HEK293 (cell line): ENCODE data around the gene NEK11.

Experiments
- CTCF ChIA-PET: fragments of 350-600 bp; formaldehyde crosslinking; extraction: SDS; loops from one replicate; lab custom pipeline; 2021; ENCODE audit warnings: antibody characterized with exemption; lab: Yijun Ruan, JAX
- POLR2A ChIA-PET: fragments of 300-600 bp; formaldehyde crosslinking; extraction: SDS; loops from one replicate; lab custom pipeline; 2020; ENCODE audit warnings: antibody characterized with exemption, inconsistent platforms; lab: Yijun Ruan, JAX
- H3K27ac ChIP-seq: fragments of 200-500 bp; sonication (Bioruptor generic); 2 replicates; pipeline ENCODE4 v1.5.1; 2014; ENCODE audit warnings: low read depth, low read length, control low read depth, inconsistent platforms; ENCODE audit errors: extremely low read depth
- H3K36me3 ChIP-seq, 2 experiments: fragments of 200-500 bp in 1 of 2; sonication (Bioruptor generic) in 1 of 2; 1 replicate in 1 of 2; 2 replicates in 1 of 2; pipeline ENCODE4 v1.5.1; 2014 to 2017; ENCODE audit warnings: inconsistent platforms in 2 of 2, low read length in 2 of 2; ENCODE audit not compliant: control insufficient read depth in 2 of 2, insufficient read depth in 1 of 2
- H3K4me1 ChIP-seq: fragments of 200-500 bp; sonication (Bioruptor generic); 2 replicates; pipeline ENCODE4 v1.5.1; 2014; ENCODE audit warnings: mild to moderate bottlenecking, low read length, inconsistent platforms; ENCODE audit not compliant: control insufficient read depth, insufficient read depth
- H3K4me3 ChIP-seq: 2 replicates; pipeline ENCODE4 v1.5.1; 2011; ENCODE audit warnings: low read depth, mild to moderate bottlenecking, control low read depth, low read length, moderate library complexity
- H3K9me3 ChIP-seq: fragments of 200-500 bp; sonication (Bioruptor generic); 2 replicates; pipeline ENCODE4 v1.5.1; 2014; ENCODE audit warnings: low read depth, low read length, inconsistent platforms; ENCODE audit not compliant: control insufficient read depth, insufficient read depth
- ZBTB7A ChIP-seq: fragments of 450-650 bp; formaldehyde crosslinking; IDR thresholded peaks from 2 replicates; pipeline ENCODE4 v1.5.1; 2016; ENCODE audit warnings: low read depth, missing biosample characterization, missing genetic modification characterization
- ZNF146 ChIP-seq: fragments of 450-650 bp; formaldehyde crosslinking; IDR thresholded peaks from 2 replicates; pipeline ENCODE4 v1.5.1; 2016; ENCODE audit warnings: missing biosample characterization, missing genetic modification characterization
- ZNF274 ChIP-seq, 2 experiments: fragments of 200-500 bp in 1 of 2; fragments of 450-650 bp in 1 of 2; sonication (Bioruptor generic) in 1 of 2; formaldehyde crosslinking in 1 of 2; IDR thresholded peaks; 2 replicates each; pipeline versions ENCODE4 v1.5.1 to v1.6.1; 2014 to 2016; ENCODE audit warnings: borderline replicate concordance in 1 of 2, inconsistent platforms in 1 of 2, low read length in 1 of 2, missing biosample characterization in 1 of 2, missing genetic modification characterization in 1 of 2
- ZNF292 ChIP-seq: fragments of 450-650 bp; formaldehyde crosslinking; IDR thresholded peaks from 2 replicates; pipeline ENCODE4 v1.5.1; 2016; ENCODE audit warnings: low read depth, missing biosample characterization, missing genetic modification characterization, borderline replicate concordance
- ZNF544 ChIP-seq: fragments of 450-650 bp; formaldehyde crosslinking; IDR thresholded peaks from 2 replicates; pipeline ENCODE4 v1.5.0; 2017; ENCODE audit warnings: missing biosample characterization, missing genetic modification characterization
- ZNF555 ChIP-seq: fragments of 450-650 bp; formaldehyde crosslinking; conservative IDR thresholded peaks from 2 replicates; pipeline ENCODE4 v1.5.1; 2017; ENCODE audit warnings: missing biosample characterization, mild to moderate bottlenecking, missing genetic modification characterization, inconsistent platforms
- ZNF621 ChIP-seq: fragments of 450-650 bp; formaldehyde crosslinking; IDR thresholded peaks from 2 replicates; pipeline ENCODE4 v1.5.1; 2017; ENCODE audit warnings: missing biosample characterization, missing genetic modification characterization
- ZNF701 ChIP-seq: fragments of 450-650 bp; formaldehyde crosslinking; IDR thresholded peaks from 2 replicates; pipeline ENCODE4 v1.5.1; 2016; ENCODE audit warnings: missing biosample characterization, missing genetic modification characterization
- TF ChIP-seq, protein P1 (sequence below): IDR thresholded peaks from 2 replicates; pipeline ENCODE4 v1.6.1; 2011; ENCODE audit warnings: mild to moderate bottlenecking, low read depth, low read length, borderline replicate concordance
- TF ChIP-seq, protein P2 (sequence below): fragments of 450-650 bp; formaldehyde crosslinking; IDR thresholded peaks from 2 replicates; pipeline ENCODE4 v1.5.1; 2016; ENCODE audit warnings: missing biosample characterization, missing genetic modification characterization, borderline replicate concordance
- TF ChIP-seq, protein P3 (sequence below): fragments of 450-650 bp; formaldehyde crosslinking; IDR thresholded peaks from 2 replicates; pipeline ENCODE4 v1.5.1; 2016; ENCODE audit warnings: missing biosample characterization, missing genetic modification characterization, borderline replicate concordance
- TF ChIP-seq, protein P4 (sequence below): fragments of 450-650 bp; formaldehyde crosslinking; IDR thresholded peaks from 2 replicates; pipeline ENCODE4 v1.5.1; 2017; ENCODE audit warnings: missing biosample characterization, missing genetic modification characterization
- TF ChIP-seq, protein P5 (sequence below): fragments of 450-650 bp; formaldehyde crosslinking; IDR thresholded peaks from 2 replicates; pipeline ENCODE4 v1.5.1; 2016; ENCODE audit warnings: missing biosample characterization, missing genetic modification characterization
- TF ChIP-seq, protein P6 (sequence below): fragments of 450-650 bp; formaldehyde crosslinking; IDR thresholded peaks from 2 replicates; pipeline ENCODE4 v1.5.1; 2016; ENCODE audit warnings: missing biosample characterization, missing genetic modification characterization

Gene NEK11

DNA sequence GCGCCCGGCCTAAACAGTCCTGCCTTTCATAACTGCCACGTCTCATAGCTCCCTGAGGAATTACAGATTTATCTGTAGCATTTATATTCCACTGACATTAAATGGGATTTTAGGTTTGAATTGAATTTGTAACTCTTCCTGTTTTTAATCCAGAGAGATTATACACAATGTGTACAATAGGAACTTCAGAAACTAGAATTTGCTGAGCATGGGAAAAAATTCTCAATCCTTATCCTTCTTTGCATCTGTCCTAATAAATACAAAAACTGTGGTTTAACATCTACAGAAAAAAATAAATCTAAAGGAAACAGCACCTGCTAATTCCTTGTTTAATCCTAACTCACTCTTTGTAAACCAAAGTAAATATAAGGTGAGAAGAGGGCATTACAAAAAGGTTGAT is 2.2 kb downstream of the NEK11 start (continued):
- TF ChIP-seq, protein P1, sequence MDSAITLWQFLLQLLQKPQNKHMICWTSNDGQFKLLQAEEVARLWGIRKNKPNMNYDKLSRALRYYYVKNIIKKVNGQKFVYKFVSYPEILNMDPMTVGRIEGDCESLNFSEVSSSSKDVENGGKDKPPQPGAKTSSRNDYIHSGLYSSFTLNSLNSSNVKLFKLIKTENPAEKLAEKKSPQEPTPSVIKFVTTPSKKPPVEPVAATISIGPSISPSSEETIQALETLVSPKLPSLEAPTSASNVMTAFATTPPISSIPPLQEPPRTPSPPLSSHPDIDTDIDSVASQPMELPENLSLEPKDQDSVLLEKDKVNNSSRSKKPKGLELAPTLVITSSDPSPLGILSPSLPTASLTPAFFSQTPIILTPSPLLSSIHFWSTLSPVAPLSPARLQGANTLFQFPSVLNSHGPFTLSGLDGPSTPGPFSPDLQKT = no peak
- TF ChIP-seq, protein P2, sequence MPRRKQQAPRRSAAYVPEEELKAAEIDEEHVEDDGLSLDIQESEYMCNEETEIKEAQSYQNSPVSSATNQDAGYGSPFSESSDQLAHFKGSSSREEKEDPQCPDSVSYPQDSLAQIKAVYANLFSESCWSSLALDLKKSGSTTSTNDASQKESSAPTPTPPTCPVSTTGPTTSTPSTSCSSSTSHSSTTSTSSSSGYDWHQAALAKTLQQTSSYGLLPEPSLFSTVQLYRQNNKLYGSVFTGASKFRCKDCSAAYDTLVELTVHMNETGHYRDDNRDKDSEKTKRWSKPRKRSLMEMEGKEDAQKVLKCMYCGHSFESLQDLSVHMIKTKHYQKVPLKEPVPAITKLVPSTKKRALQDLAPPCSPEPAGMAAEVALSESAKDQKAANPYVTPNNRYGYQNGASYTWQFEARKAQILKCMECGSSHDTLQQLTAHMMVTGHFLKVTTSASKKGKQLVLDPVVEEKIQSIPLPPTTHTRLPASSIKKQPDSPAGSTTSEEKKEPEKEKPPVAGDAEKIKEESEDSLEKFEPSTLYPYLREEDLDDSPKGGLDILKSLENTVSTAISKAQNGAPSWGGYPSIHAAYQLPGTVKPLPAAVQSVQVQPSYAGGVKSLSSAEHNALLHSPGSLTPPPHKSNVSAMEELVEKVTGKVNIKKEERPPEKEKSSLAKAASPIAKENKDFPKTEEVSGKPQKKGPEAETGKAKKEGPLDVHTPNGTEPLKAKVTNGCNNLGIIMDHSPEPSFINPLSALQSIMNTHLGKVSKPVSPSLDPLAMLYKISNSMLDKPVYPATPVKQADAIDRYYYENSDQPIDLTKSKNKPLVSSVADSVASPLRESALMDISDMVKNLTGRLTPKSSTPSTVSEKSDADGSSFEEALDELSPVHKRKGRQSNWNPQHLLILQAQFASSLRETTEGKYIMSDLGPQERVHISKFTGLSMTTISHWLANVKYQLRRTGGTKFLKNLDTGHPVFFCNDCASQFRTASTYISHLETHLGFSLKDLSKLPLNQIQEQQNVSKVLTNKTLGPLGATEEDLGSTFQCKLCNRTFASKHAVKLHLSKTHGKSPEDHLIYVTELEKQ (tag by site-specific recombination) = no peak
- TF ChIP-seq ZNF621 = no peak
- TF ChIP-seq ZNF555 (tag by site-specific recombination) = no peak
- TF ChIP-seq ZBTB7A = no peak
- TF ChIP-seq, all 188 proteins: peak for 0

DNA sequence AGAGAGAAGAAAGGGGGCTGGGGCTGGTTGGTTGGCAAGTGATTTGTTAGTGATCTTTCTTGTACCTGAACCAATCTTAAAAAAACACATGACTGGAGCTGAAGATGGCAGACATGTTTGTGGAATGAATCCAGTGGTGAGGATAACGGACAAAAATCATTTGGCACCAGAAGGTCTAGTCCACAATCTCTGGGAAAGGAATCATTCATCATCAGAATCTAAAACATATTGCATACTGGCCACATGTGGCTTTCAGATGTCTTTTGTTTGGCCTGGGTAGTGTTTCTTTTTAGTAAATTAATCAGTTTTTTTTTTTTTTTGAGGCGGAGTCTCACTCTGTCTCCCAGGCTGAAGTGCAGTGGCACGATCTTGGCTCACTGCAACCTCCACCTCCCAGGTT is 5.0 kb downstream of the NEK11 start:
- H3K36me3 ChIP-seq = no peaks in the 10 kb centered on the region
- ChIA-PET POLR2A (no interaction called here), CTCF (interaction anchor here (0.6 to 0.7 kb wide), 2 partner anchors 116 to 1193 kb away, joined by 4 read pairs; no protein-coding TSS in a partner anchor)
- no peaks in the 10 kb centered on the region for H3K4me1 ChIP-seq
- H3K4me3 ChIP-seq = no peak overlapping the region
- H3K27ac ChIP-seq = no peak overlapping the region
- no peak for TF ChIP-seq ZNF292
- TF ChIP-seq ZNF544 (tag by site-specific recombination) = no peak
- TF ChIP-seq ZNF701 (tag by site-specific recombination) = no peak
- no peaks in the 10 kb centered on the region for H3K9me3 ChIP-seq

DNA sequence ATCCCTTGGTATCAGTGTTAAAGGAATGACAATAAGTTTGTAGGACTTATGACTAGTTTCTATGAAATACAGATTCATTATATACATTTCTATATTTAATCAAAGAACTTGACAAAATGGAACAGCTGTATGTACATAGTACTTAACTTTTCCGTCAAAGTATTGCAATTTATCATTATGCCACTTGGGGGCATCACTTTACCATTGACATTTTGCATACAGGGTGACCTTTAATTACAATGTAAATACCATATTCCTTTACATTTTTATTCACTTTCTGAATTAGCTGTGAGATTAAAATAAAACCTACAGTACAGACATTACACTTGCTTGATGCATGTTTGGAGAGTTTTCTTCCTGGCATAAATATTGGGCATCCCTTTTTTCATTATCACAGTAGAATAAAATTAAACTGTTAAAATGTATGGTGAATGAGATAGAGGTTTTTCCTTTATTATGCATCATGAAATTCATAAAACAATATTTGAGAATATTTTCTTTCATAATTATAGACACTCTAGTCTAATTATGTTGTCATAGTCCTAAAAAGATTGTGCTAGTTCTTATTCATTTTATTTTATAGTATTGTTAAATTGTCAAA is 6.9 kb downstream of the NEK11 start:
- Histone ChIP-seq H3K9me3 (no peaks in the 10 kb centered on the region), H3K4me3 (no peak overlapping the region), H3K4me1 (no peaks in the 10 kb centered on the region), H3K36me3 (no peaks in the 10 kb centered on the region), H3K27ac (no peak overlapping the region)
- ChIA-PET POLR2A (no interaction called here), CTCF (interaction anchor here (0.6 to 1.9 kb wide), 13 partner anchors 9 to 1001 kb away, joined by 3 to 8 read pairs (median 3); partner anchors contain the start of gene CPNE4)
- no peak for TF ChIP-seq ZNF274 (IDR thresholded peaks at IDR 0.05; ENCODE audit: low read length)
- TF ChIP-seq ZNF274 (tag by site-specific recombination; IDR thresholded peaks at IDR 0.05; ENCODE audit: borderline replicate concordance) = no peak
- TF ChIP-seq, protein P3, sequence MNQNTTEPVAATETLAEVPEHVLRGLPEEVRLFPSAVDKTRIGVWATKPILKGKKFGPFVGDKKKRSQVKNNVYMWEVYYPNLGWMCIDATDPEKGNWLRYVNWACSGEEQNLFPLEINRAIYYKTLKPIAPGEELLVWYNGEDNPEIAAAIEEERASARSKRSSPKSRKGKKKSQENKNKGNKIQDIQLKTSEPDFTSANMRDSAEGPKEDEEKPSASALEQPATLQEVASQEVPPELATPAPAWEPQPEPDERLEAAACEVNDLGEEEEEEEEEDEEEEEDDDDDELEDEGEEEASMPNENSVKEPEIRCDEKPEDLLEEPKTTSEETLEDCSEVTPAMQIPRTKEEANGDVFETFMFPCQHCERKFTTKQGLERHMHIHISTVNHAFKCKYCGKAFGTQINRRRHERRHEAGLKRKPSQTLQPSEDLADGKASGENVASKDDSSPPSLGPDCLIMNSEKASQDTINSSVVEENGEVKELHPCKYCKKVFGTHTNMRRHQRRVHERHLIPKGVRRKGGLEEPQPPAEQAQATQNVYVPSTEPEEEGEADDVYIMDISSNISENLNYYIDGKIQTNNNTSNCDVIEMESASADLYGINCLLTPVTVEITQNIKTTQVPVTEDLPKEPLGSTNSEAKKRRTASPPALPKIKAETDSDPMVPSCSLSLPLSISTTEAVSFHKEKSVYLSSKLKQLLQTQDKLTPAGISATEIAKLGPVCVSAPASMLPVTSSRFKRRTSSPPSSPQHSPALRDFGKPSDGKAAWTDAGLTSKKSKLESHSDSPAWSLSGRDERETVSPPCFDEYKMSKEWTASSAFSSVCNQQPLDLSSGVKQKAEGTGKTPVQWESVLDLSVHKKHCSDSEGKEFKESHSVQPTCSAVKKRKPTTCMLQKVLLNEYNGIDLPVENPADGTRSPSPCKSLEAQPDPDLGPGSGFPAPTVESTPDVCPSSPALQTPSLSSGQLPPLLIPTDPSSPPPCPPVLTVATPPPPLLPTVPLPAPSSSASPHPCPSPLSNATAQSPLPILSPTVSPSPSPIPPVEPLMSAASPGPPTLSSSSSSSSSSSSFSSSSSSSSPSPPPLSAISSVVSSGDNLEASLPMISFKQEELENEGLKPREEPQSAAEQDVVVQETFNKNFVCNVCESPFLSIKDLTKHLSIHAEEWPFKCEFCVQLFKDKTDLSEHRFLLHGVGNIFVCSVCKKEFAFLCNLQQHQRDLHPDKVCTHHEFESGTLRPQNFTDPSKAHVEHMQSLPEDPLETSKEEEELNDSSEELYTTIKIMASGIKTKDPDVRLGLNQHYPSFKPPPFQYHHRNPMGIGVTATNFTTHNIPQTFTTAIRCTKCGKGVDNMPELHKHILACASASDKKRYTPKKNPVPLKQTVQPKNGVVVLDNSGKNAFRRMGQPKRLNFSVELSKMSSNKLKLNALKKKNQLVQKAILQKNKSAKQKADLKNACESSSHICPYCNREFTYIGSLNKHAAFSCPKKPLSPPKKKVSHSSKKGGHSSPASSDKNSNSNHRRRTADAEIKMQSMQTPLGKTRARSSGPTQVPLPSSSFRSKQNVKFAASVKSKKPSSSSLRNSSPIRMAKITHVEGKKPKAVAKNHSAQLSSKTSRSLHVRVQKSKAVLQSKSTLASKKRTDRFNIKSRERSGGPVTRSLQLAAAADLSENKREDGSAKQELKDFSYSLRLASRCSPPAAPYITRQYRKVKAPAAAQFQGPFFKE (tag by site-specific recombination) = no peak
- TF ChIP-seq, protein P4, sequence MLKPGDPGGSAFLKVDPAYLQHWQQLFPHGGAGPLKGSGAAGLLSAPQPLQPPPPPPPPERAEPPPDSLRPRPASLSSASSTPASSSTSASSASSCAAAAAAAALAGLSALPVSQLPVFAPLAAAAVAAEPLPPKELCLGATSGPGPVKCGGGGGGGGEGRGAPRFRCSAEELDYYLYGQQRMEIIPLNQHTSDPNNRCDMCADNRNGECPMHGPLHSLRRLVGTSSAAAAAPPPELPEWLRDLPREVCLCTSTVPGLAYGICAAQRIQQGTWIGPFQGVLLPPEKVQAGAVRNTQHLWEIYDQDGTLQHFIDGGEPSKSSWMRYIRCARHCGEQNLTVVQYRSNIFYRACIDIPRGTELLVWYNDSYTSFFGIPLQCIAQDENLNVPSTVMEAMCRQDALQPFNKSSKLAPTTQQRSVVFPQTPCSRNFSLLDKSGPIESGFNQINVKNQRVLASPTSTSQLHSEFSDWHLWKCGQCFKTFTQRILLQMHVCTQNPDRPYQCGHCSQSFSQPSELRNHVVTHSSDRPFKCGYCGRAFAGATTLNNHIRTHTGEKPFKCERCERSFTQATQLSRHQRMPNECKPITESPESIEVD (tag by site-specific recombination) = no peak
- TF ChIP-seq ZNF146 (tag by site-specific recombination) = no peak
- TF ChIP-seq, protein P5, sequence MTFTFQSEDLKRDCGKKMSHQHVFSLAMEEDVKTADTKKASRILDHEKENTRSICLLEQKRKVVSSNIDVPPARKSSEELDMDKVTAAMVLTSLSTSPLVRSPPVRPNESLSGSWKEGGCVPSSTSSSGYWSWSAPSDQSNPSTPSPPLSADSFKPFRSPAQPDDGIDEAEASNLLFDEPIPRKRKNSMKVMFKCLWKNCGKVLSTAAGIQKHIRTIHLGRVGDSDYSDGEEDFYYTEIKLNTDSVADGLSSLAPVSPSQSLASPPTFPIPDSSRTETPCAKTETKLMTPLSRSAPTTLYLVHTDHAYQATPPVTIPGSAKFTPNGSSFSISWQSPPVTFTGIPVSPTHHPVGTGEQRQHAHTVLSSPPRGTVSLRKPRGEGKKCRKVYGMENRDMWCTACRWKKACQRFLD (tag by site-specific recombination) = no peak
- TF ChIP-seq, protein P6, sequence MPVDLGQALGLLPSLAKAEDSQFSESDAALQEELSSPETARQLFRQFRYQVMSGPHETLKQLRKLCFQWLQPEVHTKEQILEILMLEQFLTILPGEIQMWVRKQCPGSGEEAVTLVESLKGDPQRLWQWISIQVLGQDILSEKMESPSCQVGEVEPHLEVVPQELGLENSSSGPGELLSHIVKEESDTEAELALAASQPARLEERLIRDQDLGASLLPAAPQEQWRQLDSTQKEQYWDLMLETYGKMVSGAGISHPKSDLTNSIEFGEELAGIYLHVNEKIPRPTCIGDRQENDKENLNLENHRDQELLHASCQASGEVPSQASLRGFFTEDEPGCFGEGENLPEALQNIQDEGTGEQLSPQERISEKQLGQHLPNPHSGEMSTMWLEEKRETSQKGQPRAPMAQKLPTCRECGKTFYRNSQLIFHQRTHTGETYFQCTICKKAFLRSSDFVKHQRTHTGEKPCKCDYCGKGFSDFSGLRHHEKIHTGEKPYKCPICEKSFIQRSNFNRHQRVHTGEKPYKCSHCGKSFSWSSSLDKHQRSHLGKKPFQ (tag by site-specific recombination) = no peak
